T-helper 1 cell (primary cell): ENCODE results near the gene HIVEP1.
A peak's percentile ranks its signal among the peaks of the same experiment; 100 is the strongest.
"Not testable (repeated sequence)": the region's sequence is repeated elsewhere in the genome, so short reads cannot be mapped to it uniquely, and the experiment has no call there.

ENCODE experiments used
- DNase-seq, 5 donors: peaks; one replicate each; pipeline ENCODE4 v3.0.0-alpha.2; 2012 to 2020

Gene HIVEP1

DNA sequence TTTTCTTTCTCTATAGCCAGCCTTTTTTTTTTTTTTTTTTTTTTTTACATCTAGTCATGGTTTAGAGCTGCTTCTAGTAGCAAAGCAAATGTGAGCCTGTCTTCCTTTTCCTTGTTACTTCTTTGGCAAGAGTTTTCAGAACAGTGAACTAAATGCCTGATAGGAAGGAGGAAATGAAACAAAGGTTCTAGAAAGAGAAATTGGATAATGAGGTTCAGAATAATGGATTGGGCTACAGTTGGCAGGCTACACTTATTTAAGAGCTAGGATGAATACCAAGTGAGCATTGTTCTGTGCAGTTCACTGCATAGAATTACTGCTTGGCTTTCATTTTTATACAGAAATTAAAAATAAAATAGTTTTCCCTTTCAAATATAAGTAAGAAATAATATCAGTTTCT, 78.6 kb downstream of the HIVEP1 start:
- no peak for DNase-seq

DNA sequence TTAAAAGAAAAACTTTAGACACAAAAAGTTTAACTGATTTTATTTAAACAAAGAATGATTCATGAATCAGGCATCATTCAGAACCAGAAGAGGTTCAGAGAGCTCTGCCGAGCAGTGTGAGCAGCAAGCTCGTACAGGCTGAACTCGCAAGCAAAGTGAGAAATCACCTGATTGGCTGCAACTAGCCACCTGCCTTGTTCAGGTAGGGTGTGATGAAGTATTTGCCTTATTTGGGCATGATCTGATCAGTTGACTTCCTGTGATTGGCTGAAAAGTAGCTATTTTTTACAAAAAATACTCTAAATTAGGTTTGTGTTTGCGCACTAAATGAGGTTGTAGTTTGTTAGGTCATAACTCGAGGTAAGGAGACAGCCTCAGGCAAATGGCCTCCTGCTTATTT, 80.7 kb downstream of the HIVEP1 start:
- DNase-seq: no peak

DNA sequence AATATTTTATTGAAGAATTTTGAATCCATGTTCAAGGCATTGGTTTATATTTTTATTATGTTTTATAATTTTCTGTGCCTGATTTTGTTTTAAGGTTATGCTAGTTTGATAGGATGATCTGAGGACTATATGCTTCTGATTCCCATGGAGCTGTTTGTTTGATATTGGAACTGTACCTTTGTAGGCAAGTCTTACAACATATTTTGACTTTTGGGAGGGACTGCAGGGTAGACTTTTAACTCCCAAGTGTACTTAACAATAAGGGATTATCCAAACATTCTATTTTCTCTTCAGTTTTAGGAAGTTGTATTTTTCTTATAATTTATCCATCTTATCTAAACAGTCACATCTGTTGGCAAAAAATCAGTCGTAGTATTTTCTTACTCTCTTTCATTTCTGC, 82.6 kb downstream of the HIVEP1 start:
- DNase-seq: no peak

DNA sequence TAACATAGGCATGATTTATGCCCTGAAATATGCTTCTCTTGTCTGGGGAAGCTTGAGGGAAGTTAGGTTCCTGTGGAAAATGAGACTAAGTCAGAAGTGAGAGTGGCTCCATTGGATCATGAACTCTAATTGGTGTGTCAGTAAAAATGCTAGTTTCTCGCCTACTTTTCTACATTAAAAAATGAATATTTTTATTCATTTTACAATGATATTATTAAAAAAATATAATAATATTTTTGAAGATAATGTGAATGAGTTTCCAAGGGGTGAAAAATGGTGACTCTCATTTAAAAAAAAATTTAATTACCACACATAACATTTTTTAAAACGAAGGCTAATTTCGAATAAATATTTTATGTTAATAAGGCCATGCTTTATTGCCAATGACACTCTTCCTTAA, 84.2 kb downstream of the HIVEP1 start:
- no peak for DNase-seq

DNA sequence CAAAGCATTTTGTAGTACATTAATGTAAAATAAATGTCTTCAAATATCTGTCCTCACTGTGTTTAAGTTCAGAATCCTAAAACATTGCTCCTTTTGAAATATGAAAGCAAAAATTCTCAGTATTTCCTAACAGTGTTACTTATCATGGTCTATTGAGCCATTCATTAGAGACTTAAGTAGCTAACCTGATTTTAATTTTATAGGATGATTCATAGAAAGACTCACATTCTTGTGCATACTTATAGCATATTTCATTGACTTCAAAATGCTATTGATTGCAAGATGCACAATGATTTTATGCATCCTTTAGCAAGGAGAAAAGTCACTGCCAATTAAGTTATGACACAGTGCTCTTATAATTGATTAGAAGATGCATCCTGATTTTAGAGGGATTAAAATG, 85.7 kb downstream of the HIVEP1 start:
- DNase-seq: no peak

DNA sequence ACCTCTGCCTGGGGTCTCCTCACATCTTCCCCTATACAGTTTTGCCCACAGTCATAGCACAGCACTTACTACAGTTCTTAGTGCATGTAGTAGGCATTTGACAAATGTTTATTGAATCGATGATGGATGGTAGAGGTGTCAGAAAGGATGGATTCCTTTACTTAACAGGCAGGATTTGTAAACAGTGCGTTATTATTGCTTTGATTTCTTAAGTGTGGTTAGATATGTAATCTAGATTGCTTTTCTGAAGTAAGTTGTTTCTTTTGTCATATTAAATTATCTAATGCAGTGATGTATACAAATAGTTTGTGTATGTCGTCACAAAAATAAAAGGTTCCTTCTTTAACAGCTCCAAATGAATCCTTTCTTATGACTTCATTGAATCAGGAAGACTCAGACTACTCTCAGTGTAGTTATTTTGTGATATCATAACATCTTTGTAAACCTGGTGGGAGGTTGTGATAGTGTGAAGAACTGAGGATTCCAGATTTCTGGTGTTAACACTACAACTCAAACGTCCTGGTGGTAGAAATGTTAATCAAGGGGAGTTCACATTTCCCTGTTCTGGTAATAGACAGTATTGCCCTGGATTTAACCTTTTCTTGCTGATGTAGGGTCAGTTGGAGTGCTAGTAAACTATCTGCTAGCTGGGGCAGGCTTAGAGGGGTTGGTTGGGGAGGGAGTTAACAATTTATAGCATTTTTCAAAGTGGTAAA, 87.7 kb downstream of the HIVEP1 start:
- DNase-seq: no peak

DNA sequence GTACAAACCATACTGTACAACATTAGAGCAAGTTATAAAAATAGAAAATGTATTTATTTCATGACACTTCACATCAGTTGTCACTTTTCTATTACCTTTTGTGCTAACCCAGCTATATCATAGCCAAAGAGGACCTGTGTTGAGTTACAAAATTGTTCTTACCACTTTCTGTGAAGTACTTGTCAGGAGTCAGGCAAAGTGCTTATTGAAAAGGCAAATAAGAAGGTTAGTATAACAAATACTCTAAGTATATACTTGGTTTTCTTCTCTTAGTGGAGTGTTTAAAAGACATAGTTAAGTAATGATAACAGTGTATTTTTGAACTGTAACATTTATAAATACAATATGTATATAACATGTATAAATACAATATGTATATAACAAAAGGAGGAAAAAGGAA, 88.9 kb downstream of the HIVEP1 start:
- DNase-seq: no peak

DNA sequence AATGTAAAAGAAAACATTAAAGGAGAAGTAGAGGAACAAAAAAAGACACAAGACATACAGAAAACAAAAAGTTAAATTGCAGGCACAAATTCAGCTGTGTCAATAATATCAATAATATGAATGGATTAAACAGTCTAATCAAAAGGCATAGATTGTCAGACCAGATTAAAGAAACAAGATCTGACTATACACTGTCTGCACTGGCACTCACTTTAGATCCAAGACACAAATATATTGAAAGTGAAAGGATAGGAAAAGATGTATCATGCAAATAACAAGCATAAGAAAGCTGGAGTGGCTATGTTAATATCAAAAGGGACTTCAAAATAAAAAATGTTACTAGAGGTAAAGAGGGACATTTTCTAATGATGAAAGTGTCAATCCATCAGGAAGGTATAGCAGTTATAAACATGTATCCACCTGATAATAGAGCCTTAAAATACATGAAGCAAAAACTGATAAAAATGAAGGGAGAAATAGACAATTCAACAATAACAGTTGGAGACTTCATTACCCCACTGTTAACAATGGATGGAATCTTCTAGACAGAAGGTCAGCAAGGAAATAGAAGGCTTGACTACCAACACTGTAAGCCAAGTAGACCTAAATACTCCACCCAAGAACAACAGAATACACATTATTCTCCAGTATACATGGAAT, 89.7 kb downstream of the HIVEP1 start:
- no peak for DNase-seq

DNA sequence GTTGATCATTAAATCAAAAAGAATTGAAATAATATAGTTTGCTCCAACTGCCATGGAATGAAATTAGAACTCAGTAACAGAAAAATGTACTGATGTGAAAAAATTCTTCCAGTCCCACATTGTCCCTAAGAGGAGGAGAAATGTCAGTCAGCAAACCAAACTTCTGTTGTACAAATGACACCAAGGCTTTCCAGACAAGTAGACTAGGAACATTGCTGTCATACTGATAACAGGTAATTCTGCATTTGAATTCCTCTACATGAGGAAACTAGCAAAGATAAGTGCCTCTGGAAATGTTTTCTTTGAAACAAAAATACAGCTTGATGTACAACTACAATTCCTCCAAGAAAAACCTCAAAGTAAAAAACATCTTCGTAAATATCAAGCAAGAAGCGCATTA, 90.2 kb downstream of the HIVEP1 start:
- no peak for DNase-seq

DNA sequence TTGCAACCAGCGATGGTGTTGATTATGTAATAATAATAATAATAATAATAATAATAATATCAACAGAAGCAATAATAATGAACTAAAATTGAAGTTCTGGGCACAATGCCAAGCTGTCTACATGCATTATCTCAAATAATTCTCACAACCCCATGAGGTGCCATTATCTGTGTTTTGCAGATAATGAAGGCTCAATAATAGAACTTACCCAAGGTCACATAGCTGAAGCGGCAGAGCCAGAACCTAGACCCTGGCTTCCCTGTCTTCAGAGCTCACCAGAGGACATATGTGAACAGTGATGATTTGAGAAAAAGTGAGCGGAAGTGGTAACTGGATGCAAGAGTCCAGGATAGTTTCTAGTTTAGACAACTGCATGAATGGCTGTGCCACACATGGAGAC, 91.0 kb downstream of the HIVEP1 start:
- no peak for DNase-seq

DNA sequence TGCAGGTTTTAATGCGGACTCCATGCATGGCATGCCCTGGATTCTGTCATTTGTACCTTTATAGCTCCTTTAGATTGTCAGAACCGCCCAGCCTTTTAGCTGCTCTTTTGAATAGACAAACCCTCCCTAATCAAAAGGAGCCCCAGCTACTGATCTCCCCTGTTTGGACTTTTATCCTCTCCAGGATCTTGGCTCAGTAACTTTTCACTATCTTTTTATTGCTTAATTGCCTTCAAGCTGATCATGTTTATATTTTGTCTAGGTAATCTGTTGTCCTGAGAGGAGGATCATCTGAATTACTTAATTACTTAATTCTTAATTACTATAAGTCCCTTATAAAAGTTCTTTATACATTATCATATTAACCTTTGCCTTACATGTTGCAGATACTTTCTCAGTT, 93.2 kb downstream of the HIVEP1 start:
- no peak for DNase-seq

DNA sequence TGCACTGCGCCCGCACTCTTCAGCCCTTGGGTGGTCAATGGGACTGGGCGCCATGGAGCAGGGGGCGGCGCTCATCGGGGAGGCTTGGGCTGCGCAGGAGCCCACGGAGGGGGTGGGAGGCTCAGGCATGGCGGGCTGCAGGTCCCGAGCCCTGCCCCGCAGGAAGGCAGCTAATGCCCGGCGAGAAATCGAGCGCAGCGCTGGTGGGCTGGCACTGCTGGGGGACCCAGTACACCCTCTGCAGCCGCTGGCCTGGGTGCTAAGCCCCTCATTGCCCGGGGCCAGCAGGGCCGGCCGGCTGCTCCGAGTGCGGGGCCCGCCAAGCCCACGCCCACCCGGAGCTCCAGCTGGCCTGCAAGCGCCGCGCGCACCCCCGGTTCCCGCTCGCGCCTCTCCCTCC, 96.3 kb downstream of the HIVEP1 start:
- not testable (repeated sequence) for DNase-seq

DNA sequence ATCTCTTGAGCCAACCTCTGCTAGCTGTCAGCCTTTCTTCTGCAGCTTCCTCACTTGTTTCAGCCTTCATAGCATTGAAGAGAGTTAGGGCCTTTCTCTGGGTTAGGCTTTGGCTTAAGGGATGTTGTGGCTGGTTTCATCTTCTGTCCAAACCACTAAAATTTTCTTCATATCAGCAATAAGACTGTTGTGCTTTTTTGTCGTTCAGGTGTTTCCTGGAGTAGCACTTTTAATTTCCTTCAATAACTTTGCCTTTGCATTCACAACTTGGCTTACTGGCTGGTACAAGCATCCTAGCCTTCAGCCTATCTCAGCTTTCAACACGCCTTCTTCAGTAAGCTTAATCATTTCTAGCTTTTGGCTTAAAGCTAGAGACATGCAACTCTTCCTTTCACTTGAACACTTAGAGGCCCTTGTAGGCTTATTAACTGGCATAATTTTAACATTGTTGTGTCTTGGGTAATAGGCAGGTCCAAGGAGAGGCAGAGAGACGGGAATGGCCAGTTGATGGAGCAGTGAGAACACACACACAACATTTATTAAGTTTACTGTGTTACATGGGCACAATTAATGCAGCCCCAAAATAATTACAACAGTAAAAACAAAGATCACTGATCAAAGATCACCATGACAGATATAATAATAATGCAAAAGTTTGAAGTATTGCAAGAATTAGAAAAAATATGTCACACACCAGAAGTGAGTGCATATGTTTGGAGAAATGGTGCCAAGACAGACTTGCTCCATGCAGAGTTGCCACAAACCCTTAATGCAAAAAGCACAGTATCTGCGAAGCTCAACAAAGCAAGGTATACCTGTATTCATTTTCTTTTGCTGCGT, 98.6 kb downstream of the HIVEP1 start:
- DNase-seq: peak in 1 of 5 donors; percentile 51

DNA sequence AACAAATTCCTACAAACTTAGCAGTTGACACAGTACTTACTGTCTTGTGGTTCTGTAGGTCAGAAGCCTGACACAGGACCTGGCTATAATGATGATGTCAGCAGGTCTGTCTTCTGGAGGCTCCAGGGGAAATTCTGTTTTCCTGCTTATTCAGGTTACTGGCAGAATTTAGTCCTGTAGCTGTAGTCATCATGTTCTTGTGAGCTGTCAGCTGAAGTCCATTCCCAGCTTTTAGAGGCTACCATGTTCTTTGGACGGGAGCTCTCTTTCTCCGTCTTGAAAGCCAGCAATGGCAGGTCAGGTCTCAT, 99.2 kb downstream of the HIVEP1 start:
- DNase-seq: no peak

DNA sequence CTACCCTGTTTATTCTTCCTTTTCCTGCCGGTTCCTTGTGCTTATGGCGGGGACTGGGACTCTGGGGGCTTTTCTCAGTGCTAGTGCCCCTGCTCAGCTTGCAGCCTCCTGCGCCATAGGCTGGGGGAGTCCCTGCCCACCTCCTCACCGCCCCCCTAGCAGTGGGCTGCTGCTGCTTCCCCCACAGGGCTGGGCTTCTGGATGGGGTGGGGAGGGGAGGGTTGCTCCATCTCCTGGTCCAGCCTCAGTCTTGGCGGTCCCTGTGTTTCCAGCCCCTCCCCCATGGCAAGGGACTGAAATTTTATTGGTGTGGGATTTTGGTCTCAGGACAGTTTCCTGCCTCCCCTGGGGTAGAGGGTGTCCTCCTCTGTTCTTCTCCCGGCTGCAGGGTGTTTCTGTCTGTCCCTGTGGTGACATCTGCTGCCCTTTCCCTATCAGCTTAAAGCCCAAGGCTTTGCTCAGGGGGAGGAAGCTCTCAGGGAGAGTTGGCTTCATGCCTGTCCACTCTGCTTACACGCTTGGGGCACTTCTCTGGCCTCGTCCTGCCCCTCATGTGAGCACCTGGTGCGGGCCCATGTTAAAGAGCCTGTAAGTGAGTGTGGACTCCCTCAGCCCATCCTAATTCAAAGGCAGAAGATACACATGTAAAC, 100.6 kb downstream of the HIVEP1 start:
- DNase-seq: no peak

DNA sequence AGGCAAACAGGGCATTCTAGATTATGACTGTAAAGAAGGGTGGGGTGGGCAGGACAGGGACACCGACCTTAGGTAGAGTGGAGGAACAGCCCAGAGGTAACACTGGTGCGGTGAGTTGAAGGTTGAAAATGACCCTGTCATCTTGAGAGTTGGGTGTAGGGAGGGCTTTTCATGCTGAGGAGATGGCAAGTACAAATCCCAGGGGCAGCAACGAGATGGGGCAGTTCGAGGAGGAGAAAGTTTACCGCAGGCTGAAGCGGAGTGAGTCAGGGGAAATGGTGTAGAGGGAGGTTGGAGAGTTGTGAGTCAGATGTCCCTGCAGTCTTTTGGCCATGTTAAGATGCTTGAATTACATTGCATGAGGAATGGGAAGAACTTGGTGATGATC, 101.1 kb downstream of the HIVEP1 start:
- peak in 1 of 5 donors; percentile 27 for DNase-seq

DNA sequence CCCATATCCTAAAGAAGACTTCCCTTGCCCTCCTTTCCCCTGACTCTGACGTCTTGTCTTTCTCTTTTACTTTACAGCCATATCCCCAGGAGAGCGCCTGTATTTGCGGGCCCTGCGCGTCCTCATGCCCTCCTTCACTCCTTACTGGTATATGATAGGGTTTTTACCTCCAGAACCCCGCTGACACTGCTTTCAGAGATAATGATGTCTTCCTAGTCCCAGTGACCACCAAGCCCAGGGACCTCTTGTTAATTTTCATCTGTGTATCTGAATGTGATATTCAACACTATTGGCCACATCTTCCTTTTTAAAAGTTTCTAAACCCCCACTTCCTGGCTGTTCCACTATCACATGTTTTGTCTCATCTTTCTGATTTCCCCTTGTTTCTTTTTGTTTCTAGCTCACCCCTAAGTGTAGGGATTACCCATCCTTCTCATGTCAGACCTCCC, 102.0 kb downstream of the HIVEP1 start:
- no peak for DNase-seq

DNA sequence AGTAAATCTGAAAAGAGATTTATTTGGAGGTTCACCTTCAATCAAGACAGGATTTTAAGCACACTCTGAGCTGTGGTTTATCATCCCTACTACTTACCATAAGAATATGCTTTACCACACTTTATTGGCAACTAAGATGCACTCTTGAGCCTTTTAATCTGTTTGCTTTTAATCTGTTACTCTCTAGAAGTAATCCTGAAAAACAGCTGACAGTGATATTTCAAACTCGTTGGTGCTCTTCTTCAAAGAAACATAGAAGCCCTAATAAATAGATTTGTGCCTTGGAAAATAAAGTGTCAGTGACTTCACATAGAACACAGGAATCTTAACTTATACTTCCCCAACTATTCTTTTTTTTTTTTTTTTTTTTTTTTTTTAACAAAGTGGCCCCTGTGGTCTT, 102.9 kb downstream of the HIVEP1 start:
- DNase-seq: no peak

DNA sequence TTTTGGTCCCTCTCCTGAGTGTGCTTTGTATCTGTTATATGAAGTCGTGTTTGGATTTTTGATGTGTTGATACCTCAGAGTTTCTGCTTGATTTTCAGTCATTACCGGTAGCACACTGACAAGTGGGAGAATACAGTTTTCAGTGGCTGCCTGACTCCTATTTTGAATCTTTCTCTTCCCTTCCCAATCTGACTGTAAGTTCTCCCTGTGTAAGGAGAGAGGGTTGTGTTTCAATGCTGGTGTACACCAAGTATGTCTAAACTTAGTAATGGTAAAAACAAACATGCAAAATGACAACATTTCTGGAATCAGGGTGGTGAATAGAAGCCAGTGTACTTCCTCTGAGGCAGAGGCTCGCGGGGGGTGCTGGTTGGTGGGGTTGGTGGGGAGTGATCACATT, 103.4 kb downstream of the HIVEP1 start:
- no peak for DNase-seq

DNA sequence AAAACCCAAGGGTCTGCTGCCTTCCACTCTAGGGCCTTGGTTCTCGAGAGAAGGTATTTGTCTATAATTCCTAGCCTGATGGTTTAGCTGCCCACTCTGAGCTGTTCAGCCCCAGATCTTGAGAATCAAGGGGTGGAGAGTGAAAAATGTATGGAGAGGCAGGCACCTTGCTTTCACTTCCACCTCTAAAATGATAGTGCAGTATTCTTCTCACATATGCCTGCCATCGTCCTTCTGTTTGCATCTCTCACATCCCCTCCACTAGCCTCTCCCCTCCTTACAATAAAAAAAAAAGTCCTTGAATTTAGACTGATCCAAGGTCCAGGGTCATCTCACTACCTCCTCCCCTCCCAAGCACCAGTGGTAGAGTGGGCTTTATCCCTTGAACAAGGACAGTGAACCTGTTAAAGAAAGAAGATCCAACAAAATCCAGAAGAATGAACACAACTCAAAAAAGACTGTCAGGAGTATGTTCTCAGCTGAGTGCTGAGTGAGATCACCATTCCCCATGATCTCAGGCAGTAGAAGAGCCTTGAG, 104.2 kb downstream of the HIVEP1 start:
- no peak for DNase-seq

DNA sequence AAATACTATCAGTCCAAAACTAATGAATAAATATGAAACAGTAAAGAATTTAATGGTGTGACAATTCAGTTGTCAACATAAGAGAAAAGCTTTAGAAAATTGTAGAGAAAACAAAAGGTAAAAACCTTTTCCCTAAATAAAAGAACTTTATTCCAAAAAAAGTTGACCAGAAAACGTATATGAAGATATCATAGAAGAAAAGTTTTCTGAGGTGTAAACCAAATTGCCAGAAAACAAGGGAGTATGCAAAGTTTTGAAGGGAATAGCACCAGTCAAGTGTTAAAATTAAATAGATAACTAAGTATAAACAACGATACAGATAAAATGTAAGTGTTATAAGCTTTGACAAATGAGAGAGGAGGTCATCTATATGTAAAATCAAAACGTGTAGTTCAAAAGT, 104.9 kb downstream of the HIVEP1 start:
- DNase-seq: no peak

DNA sequence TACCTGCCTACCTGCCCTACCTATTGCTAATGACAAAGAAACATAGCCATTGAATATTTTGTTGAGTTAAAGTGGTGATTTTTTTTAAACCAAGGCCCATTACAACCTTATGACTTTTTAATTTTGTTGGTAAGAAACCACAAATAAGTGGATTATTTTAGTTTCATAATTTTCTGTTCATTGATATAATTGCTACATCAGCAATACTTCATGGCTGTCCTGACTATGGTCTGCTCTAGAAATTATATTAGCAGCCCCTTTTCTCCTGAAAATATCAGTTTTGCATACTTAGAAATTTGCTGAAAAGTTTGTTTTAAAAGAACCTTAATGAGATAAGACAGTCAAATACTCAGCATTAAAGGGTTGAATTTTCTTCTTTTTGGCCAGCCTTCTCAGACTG, 106.5 kb downstream of the HIVEP1 start:
- no peak for DNase-seq

DNA sequence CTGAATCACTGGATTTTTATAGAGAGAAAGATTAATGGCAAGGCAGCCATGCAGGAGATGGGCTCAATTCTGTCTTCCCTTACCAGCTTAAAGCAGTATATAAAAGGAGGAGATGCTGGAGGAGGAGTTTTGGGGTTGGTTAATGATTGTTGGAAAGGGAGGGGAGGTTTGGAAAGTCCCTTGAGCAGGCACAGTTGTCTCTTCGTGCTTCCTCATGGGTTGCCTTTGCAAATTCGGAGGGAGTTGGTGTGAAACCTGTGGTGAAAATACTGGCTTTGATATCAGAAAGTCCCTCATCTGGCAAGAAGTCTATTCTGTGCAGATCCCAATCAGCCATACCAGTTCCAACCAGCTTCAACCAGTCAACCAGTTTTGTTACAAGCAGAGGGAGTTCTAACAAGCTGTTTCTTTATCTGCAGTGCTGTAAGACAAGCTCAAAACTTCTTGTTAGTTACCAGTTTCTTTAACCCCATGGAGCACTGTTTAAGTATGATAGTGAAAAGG, 107.0 kb downstream of the HIVEP1 start:
- DNase-seq: peak in 4 of 5 donors; percentile 43 to 75 (median 46)
